ENCODE data around the gene MED14. TPM values are rescaled to one million over a fixed set of nuclear protein-coding genes. Genes with fewer than 3 reads are reported as not detected.

MED14 gene
- total RNA-seq, 1 experiment from 2014 or later: 83.3 TPM

DNA sequence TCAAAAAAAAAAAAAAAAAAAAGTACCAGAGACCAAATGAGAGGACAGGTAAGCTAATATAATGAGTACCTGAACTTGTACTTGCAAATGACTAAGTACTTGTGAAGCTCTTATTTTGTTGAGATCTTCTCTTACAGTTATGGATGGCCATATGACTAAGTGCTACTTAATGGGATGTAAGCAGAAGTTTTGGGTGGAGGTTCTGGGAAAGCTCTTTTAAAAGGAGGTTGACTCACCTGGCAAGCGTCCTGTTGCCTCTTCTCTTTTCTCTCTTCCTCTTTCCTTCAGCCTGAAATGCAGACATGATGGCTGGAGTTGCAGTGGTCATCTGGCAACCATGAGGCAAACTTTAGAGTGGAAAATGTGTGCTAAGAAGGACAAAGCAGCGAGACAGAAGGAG lies 36.9 kb upstream of the MED14 start (continued):
- TF ChIP-seq ZNF396 (CRISPR knock-in tag; IDR thresholded peaks at IDR 0.05; ENCODE audit: borderline replicate concordance) (no peak), SMAD4 (CRISPR knock-in tag; IDR thresholded peaks at IDR 0.05) (no peak), KAT7 (CRISPR knock-in tag; IDR thresholded peaks at IDR 0.05; ENCODE audit: borderline replicate concordance) (no peak), MXD4 (CRISPR knock-in tag; IDR thresholded peaks at IDR 0.05; ENCODE audit: borderline replicate concordance) (no peak)

GRCh38 chrX:40761762-40762161 lies 26.4 kb upstream of the MED14 start:
- ChIA-PET POLR2A (no interaction called here), CTCF (no interaction called here)
- Mint-ChIP-seq H3K27me3 (ENCODE audit: low read depth) (no peaks in the 10 kb centered on the region), H3K9me3 (no peaks in the 10 kb centered on the region), H3K4me3 (no peak overlapping the region), H3K36me3 (no peaks in the 10 kb centered on the region), H3K4me1 (peaks cover 5% of the 10 kb centered on the region; the same call in 1 of the 2 replicates), H3K27ac (no peak overlapping the region)
- no peak for ATAC-seq
- TF ChIP-seq KAT7 (CRISPR knock-in tag; IDR thresholded peaks at IDR 0.05; ENCODE audit: borderline replicate concordance): no peak
- no peak for TF ChIP-seq ZSCAN18 (CRISPR knock-in tag; IDR thresholded peaks at IDR 0.05)
- TF ChIP-seq, protein P1, sequence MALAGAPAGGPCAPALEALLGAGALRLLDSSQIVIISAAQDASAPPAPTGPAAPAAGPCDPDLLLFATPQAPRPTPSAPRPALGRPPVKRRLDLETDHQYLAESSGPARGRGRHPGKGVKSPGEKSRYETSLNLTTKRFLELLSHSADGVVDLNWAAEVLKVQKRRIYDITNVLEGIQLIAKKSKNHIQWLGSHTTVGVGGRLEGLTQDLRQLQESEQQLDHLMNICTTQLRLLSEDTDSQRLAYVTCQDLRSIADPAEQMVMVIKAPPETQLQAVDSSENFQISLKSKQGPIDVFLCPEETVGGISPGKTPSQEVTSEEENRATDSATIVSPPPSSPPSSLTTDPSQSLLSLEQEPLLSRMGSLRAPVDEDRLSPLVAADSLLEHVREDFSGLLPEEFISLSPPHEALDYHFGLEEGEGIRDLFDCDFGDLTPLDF (CRISPR knock-in tag; IDR thresholded peaks at IDR 0.05): no peak
- no peak for TF ChIP-seq ESRRA (CRISPR knock-in tag; IDR thresholded peaks at IDR 0.05; ENCODE audit: borderline replicate concordance)
- TF ChIP-seq, protein P2, sequence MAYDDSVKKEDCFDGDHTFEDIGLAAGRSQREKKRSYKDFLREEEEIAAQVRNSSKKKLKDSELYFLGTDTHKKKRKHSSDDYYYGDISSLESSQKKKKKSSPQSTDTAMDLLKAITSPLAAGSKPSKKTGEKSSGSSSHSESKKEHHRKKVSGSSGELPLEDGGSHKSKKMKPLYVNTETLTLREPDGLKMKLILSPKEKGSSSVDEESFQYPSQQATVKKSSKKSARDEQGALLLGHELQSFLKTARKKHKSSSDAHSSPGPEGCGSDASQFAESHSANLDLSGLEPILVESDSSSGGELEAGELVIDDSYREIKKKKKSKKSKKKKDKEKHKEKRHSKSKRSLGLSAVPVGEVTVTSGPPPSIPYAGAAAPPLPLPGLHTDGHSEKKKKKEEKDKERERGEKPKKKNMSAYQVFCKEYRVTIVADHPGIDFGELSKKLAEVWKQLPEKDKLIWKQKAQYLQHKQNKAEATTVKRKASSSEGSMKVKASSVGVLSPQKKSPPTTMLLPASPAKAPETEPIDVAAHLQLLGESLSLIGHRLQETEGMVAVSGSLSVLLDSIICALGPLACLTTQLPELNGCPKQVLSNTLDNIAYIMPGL (CRISPR knock-in tag; IDR thresholded peaks at IDR 0.05): no peak
- TF ChIP-seq ZNF671 (CRISPR knock-in tag; IDR thresholded peaks at IDR 0.05): no peak
- no peak for TF ChIP-seq GTF2I (CRISPR knock-in tag; conservative IDR thresholded peaks at IDR 0.05)
- no peak for DNase-seq (ENCODE audit: low spot score)

DNA sequence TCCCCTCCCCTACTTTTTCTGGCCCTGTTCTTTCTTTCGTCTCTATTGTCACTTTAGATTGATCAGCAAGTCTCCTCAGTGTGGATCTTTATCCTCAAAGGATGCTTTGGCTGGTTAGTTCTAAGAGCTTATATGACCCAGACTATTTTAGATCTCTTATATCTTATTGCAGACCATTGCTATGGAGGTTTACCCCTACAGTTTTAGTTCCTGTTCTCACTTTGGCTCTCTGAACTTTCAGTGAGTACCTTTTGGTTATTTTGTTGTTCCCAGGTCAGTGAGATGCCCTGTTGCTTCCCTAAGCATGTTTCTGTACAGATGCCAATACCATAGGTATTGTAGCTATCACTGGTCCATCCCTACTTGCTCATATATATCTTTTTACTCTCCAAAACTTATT lies 24.0 kb upstream of the MED14 start:
- Mint-ChIP-seq H3K27ac (no peak overlapping the region), H3K36me3 (no peaks in the 10 kb centered on the region), H3K4me1 (peaks cover 5% of the 10 kb centered on the region; the same call in 1 of the 2 replicates), H3K4me3 (no peak overlapping the region), H3K9me3 (no peaks in the 10 kb centered on the region), H3K27me3 (ENCODE audit: low read depth) (no peaks in the 10 kb centered on the region)
- CTCF ChIA-PET: no interaction called here
- POLR2A ChIA-PET: interaction anchor here (0.5 kb wide), 1 partner anchor 326 kb away, joined by 3 read pairs; the partner anchor contains the start of gene USP9X
- no peak for DNase-seq (ENCODE audit: low spot score)
- ATAC-seq: no peak
- TF ChIP-seq OVOL2 (CRISPR knock-in tag; IDR thresholded peaks at IDR 0.05; ENCODE audit: borderline replicate concordance): no peak
- TF ChIP-seq, protein P3, sequence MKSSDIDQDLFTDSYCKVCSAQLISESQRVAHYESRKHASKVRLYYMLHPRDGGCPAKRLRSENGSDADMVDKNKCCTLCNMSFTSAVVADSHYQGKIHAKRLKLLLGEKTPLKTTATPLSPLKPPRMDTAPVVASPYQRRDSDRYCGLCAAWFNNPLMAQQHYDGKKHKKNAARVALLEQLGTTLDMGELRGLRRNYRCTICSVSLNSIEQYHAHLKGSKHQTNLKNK (CRISPR knock-in tag; IDR thresholded peaks at IDR 0.05): no peak
- TF ChIP-seq, protein P4, sequence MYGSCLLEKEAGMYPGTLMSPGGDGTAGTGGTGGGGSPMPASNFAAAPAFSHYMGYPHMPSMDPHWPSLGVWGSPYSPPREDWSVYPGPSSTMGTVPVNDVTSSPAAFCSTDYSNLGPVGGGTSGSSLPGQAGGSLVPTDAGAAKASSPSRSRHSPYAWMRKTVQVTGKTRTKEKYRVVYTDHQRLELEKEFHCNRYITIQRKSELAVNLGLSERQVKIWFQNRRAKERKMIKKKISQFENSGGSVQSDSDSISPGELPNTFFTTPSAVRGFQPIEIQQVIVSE (CRISPR knock-in tag; IDR thresholded peaks at IDR 0.05; ENCODE audit: borderline replicate concordance): no peak
- no peak for TF ChIP-seq AR (CRISPR knock-in tag; IDR thresholded peaks at IDR 0.05)
- TF ChIP-seq NR2C2 (CRISPR knock-in tag; IDR thresholded peaks at IDR 0.05): no peak
- TF ChIP-seq, protein P5, sequence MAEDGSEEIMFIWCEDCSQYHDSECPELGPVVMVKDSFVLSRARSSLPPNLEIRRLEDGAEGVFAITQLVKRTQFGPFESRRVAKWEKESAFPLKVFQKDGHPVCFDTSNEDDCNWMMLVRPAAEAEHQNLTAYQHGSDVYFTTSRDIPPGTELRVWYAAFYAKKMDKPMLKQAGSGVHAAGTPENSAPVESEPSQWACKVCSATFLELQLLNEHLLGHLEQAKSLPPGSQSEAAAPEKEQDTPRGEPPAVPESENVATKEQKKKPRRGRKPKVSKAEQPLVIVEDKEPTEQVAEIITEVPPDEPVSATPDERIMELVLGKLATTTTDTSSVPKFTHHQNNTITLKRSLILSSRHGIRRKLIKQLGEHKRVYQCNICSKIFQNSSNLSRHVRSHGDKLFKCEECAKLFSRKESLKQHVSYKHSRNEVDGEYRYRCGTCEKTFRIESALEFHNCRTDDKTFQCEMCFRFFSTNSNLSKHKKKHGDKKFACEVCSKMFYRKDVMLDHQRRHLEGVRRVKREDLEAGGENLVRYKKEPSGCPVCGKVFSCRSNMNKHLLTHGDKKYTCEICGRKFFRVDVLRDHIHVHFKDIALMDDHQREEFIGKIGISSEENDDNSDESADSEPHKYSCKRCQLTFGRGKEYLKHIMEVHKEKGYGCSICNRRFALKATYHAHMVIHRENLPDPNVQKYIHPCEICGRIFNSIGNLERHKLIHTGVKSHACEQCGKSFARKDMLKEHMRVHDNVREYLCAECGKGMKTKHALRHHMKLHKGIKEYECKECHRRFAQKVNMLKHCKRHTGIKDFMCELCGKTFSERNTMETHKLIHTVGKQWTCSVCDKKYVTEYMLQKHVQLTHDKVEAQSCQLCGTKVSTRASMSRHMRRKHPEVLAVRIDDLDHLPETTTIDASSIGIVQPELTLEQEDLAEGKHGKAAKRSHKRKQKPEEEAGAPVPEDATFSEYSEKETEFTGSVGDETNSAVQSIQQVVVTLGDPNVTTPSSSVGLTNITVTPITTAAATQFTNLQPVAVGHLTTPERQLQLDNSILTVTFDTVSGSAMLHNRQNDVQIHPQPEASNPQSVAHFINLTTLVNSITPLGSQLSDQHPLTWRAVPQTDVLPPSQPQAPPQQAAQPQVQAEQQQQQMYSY (CRISPR knock-in tag; IDR thresholded peaks at IDR 0.05): no peak
- no peak for TF ChIP-seq ZNF281 (CRISPR knock-in tag; IDR thresholded peaks at IDR 0.05)

All from WTC11 (cell line).